Activated naive CD4-positive, alpha-beta T cell treated with anti-CD3 and anti-CD28 coated beads, Interleukin-2, amount 10 ng/mL, durations not matched to agents 5 hours and 36 hours (primary cell): Measurements from ENCODE around the gene COIL. TPM values are rescaled to one million over a fixed set of nuclear protein-coding genes. Genes with fewer than 3 reads are reported as not detected.

ENCODE experiments used
- total RNA-seq, 2 experiments: library from RNA; stranded (reverse); gene quantifications; one replicate each; pipeline ENCODE4 v1.2.3, GENCODE V29; 2021

COIL gene, protein sequence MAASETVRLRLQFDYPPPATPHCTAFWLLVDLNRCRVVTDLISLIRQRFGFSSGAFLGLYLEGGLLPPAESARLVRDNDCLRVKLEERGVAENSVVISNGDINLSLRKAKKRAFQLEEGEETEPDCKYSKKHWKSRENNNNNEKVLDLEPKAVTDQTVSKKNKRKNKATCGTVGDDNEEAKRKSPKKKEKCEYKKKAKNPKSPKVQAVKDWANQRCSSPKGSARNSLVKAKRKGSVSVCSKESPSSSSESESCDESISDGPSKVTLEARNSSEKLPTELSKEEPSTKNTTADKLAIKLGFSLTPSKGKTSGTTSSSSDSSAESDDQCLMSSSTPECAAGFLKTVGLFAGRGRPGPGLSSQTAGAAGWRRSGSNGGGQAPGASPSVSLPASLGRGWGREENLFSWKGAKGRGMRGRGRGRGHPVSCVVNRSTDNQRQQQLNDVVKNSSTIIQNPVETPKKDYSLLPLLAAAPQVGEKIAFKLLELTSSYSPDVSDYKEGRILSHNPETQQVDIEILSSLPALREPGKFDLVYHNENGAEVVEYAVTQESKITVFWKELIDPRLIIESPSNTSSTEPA
- total RNA-seq: 10 to 100 TPM; 16.3 to 17.8 TPM

DNA sequence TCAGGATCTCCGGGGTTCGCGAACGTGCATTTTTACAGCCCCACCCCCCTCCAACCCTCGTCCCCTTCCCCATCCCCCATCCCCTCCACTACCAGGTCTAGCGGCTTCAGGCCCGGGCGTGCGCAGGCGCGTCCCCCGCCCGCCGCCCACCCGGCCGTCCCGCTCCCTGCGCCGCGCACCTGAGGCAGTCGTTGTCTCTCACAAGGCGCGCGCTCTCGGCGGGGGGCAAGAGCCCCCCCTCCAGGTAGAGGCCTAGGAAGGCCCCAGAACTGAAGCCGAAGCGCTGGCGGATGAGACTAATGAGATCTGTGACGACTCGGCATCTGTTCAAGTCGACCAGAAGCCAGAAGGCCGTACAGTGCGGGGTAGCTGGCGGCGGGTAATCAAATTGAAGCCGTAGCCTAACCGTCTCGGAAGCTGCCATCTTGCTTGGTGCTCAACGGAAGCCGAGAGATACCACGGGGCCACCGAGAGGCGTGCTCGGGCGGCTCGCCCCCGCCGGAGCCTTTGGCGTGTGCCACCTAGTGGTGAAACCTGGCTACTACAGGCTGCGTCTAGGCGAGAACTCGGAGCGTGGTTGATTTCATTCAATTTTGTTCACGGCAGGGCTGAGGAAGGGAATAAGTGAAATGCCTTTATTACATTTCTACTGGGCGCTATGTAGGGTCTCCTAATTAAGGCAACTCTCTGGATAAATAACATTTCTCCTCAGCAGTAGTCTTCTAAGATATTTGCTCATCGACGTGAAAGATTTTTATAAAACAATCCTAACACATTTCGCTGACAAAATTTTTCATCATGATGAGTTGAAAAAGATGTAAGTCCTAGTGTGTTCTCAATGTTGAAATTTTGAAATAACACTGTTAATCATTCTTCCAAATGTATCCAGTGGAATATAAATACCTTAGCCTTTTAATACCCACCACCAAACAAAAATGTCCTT is at the start of gene COIL:
TSS of gene COIL (minus strand) at position 455 of the 943 bp plus-strand sequence. CDS start at position 424, 31 bp downstream.

DNA sequence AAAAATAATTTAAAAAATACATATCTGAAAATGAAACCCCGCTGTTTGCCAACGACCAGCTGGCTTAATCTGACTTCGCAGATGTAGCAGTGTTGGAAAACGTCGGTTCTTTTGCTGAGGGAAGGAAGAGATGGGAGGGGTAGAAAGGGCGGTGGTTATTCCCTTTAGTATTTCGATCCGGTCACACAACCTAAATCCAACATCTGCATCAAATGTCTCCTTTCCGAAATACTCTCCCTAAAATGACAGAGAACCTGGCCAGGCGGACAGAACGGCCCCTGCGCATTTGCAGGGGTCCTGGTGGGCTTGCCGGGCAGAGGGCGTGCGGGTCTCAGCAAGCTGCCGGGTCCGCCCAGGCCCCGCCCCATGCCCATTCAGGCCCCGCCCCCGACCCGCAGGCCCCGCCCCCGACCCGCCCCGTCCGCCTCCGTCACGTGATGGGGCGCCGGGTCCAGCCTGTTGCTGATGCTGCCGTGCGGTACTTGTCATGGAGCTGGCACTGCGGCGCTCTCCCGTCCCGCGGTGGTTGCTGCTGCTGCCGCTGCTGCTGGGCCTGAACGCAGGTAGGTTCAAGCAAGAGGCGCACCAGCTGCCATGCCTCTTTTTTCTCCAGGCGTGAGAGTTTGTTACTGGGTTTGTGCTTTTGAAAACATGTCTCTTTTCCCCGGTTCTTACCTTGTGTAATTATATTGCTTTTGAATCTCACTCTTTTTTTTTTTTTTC is 17.0 kb upstream of the COIL start, which contains the start of gene SCPEP1:
TSS of gene SCPEP1 (plus strand) at position 459 of the 723 bp plus-strand sequence. CDS start at position 488, 29 bp downstream.

DNA sequence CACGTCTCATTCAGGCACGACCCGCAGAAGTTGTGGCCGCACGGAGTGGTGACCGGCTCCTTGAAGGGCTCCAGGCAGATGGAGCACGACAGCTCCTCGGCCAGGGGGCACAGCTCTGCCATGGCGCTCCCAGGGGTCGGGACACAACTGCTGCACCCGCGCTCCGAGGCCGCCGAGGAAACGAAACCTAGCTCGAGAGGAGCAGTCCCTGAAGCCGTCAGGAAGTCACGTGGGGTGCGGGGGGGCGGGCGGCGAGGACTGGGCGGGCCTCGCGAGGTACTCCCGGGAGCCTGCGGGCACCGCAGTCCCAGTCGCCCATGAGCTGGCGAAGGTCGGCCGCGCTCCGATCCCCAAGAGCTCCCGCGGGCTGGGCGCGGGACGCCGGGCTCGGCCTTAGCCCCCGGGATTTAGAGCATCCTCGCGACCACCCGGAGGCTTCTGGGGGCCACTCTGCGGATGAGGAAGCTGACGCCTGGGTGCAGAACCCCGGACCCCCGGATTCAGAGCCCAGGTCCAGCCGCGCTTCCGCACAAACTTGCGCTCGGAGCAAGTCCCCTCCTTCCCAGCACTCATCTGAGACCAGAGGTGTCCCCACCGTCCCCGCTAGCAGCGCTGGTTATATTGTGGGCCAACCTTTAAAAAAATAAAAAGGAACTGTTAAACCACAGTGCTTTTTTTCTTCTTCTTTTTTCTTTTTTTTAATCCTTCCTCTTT is 46.8 kb downstream of the COIL start, which contains the start of gene TRIM25:
TSS of gene TRIM25 (minus strand) at position 183 of the 714 bp plus-strand sequence. CDS start at position 122, 61 bp downstream.

Other genes starting within 250 kb of the COIL start
- gene C17orf67, start 127.1 kb downstream of the COIL start, total RNA-seq: 1 to 10 TPM; 3.1 to 3.6 TPM
- gene DGKE, start 126.9 kb downstream of the COIL start, total RNA-seq: 10 to 100 TPM; 29.8 to 31.8 TPM
- gene TRIM25, start 47.0 kb downstream of the COIL start, total RNA-seq: 10 to 100 TPM; 77.1 to 77.7 TPM
- gene SCPEP1, start 17.1 kb upstream of the COIL start, total RNA-seq: 10 to 100 TPM; 10.4 to 11.3 TPM
- gene AKAP1, start 124.2 kb upstream of the COIL start, total RNA-seq: 10 to 100 TPM; 29.9 to 34.8 TPM